Measurements from ENCODE around the gene DNAJC1. TPM values are rescaled to one million over a fixed set of nuclear protein-coding genes. Genes with fewer than 3 reads are reported as not detected.

DNAJC1 gene
- total and polyA plus RNA-seq, 2 of the 8 experiments (the other 6 are each of a cell fraction or from before 2014, with no cell fraction given): 6.8 to 14.8 TPM

GRCh38 chr10:21989453-21990154 lies 13.9 kb downstream of the DNAJC1 start:
- no peak overlapping the region for H2BK20ac ChIP-seq (ENCODE audit: low read length)
- H3K36me3 ChIP-seq (ENCODE audit: control insufficient read depth in 2 of 4, insufficient read depth in 4 of 4, low read length in 3 of 4): no peaks in the 10 kb centered on the region
- H3K14ac ChIP-seq (ENCODE audit: insufficient read length): no peak overlapping the region
- no peak overlapping the region for H2BK12ac ChIP-seq (ENCODE audit: low read depth, low read length)
- H3K18ac ChIP-seq (ENCODE audit: extremely low read depth, low read length): no peak overlapping the region
- H2AFZ ChIP-seq (ENCODE audit: low read length): no peak overlapping the region
- H3K79me2 ChIP-seq (ENCODE audit: control insufficient read depth in 1 of 2, insufficient read depth in 2 of 2, low read length in 2 of 2): no peaks in the 10 kb centered on the region
- H3K56ac ChIP-seq (replicated peaks; ENCODE audit: insufficient read length, low read depth, low read length): no peak overlapping the region
- no peak overlapping the region for H2BK15ac ChIP-seq (ENCODE audit: low read length)
- DNase-seq (ENCODE audit: low read depth in 1 of 2, low spot score in 2 of 2): peak; percentile 51 to 55
- no peak for TF ChIP-seq EP300 (IDR thresholded peaks at IDR 0.05; ENCODE audit: borderline replicate concordance in 1 of 2, low read depth in 2 of 2, low read length in 2 of 2)
- TF ChIP-seq RAD21 (IDR thresholded peaks at IDR 0.05 in 1 of 2, conservative IDR thresholded peaks at IDR 0.05 in 1 of 2; ENCODE audit: low read depth in 2 of 2, low read length in 2 of 2): peak; percentile 89 to 95
- TF ChIP-seq SAP30 (IDR thresholded peaks at IDR 0.05; ENCODE audit: insufficient read depth, insufficient replicate concordance, low read length): no peak
- TF ChIP-seq ASH2L (IDR thresholded peaks at IDR 0.05; ENCODE audit: low read length): no peak
- peak; percentile 67 to 79 (median 78) for TF ChIP-seq CTCF (IDR thresholded peaks at IDR 0.05; ENCODE audit: control extremely low read depth in 1 of 3, insufficient read depth in 1 of 3, low read depth in 1 of 3, low read length in 3 of 3)
- no peak overlapping the region for H4K91ac ChIP-seq (replicated peaks; ENCODE audit: insufficient read length, low read length)
- no peak overlapping the region for H3K23ac ChIP-seq (ENCODE audit: insufficient read length)
- H3K79me1 ChIP-seq (ENCODE audit: low read depth, low read length): no peaks in the 10 kb centered on the region
- no peak overlapping the region for H3K27ac ChIP-seq (ENCODE audit: low read depth, low read length)
- WGBS, 2 experiments (ENCODE audit: extremely low coverage in 1 of 2, insufficient coverage in 1 of 2, insufficient read length in 1 of 2, insufficient replicate concordance in 2 of 2, low coverage in 1 of 2, low lambda C conversion rate in 2 of 2, missing lambda C conversion rate in 1 of 2): 43% methylated on average over 5 of the region's 5 CpGs; no CpG with 5 or more reads in 1 of the 2 experiments
- no peaks in the 10 kb centered on the region for H3K27me3 ChIP-seq (replicated peaks in 1 of 4; ENCODE audit: control insufficient read depth in 3 of 4, extremely low read depth in 1 of 4, insufficient read depth in 3 of 4, low read length in 3 of 4)
- H3K4ac ChIP-seq (replicated peaks; ENCODE audit: insufficient read length, low read depth, low read length): no peak overlapping the region
- H4K5ac ChIP-seq (ENCODE audit: insufficient read length, low read depth, low read length): no peak overlapping the region
- no peak overlapping the region for H2BK5ac ChIP-seq (ENCODE audit: low read depth, low read length)
- CTCF ChIA-PET (ENCODE audit: partially characterized antibody): interaction anchor here (0.9 to 1.6 kb wide), 3 partner anchors 8 to 11 kb away, joined by 3 to 6 read pairs (median 4); no protein-coding TSS in a partner anchor
- H3K4me2 ChIP-seq (ENCODE audit: insufficient read depth in 1 of 2, low read depth in 2 of 2, low read length in 2 of 2): no peak overlapping the region
- no peak overlapping the region for H3K4me3 ChIP-seq (ENCODE audit: extremely low read depth in 1 of 4, insufficient read depth in 2 of 4, low read depth in 3 of 4, low read length in 4 of 4)
- POLR2A ChIA-PET (ENCODE audit: partially characterized antibody): no interaction called here
- peak; percentile 86 for FAIRE-seq
- no peak overlapping the region; a peak in 1 of 7 replicates for H3K9ac ChIP-seq (replicated peaks in 1 of 4; ENCODE audit: extremely low read depth in 1 of 4, low read depth in 3 of 4, low read length in 3 of 4)
- no peak overlapping the region for H2BK120ac ChIP-seq (replicated peaks; ENCODE audit: low read depth, low read length)
- H3K4me1 ChIP-seq (replicated peaks in 1 of 4; ENCODE audit: control insufficient read depth in 3 of 4, insufficient read depth in 4 of 4, low read length in 3 of 4): peaks cover 0 to 3% (median 0%) of the 10 kb centered on the region in 4 experiments; a peak in 1 of 7 replicates
- no peaks in the 10 kb centered on the region for H4K20me1 ChIP-seq (replicated peaks in 1 of 2; ENCODE audit: control insufficient read depth in 1 of 2, insufficient read depth in 2 of 2, low read length in 2 of 2)
- H3K9me3 ChIP-seq (ENCODE audit: insufficient read depth in 2 of 2, low read depth in 1 of 2, low read length in 1 of 2): peaks cover 0 to 4% of the 10 kb centered on the region in 2 experiments; a peak in 2 of 4 replicates
- H2AK5ac ChIP-seq (ENCODE audit: low read depth, low read length): no peak overlapping the region
- H3K23me2 ChIP-seq (ENCODE audit: low read depth, low read length): no peaks in the 10 kb centered on the region
- H4K8ac ChIP-seq (ENCODE audit: extremely low read depth, insufficient read depth, low read length): no peak overlapping the region
